HCT116 (cell line): Measurements from ENCODE around the gene PPM1H. TPM values are rescaled to one million over a fixed set of nuclear protein-coding genes. Genes with fewer than 3 reads are reported as not detected.

ENCODE experiments used
- ATAC-seq: fragments of 200-7000 bp; cut with Tn5 transposase; 2 replicates; pipeline ENCODE4 v1.9.1; 2020; ENCODE audit warnings: mild to moderate bottlenecking, moderate library complexity
- BruUV-seq: library from RNA; stranded (reverse); fragments of 400-500 nt; replicated peaks from 2 replicates; lab custom pipeline; 2021; lab: Mats Ljungman, UMichigan
- CTCF ChIA-PET: fragments of 300-600 bp; sonication (Branson Sonifier 250); formaldehyde crosslinking; loops from one replicate; lab custom pipeline; 2021; ENCODE audit warnings: antibody characterized with exemption; lab: Charles Lee
- POLR2A ChIA-PET: fragments of 300-600, 350-600 bp; sonication (Branson Sonifier 250); formaldehyde crosslinking; loops from one replicate; lab custom pipeline; 2021; ENCODE audit warnings: antibody characterized with exemption; lab: Charles Lee
- RAD21 ChIA-PET, 2 experiments: fragments of 300-600 bp; sonication (Branson Sonifier 250); formaldehyde crosslinking; loops; one replicate each; lab custom pipeline; 2023; ENCODE audit warnings: low total read pairs in 2 of 2; ENCODE audit not compliant: uncharacterized antibody in 2 of 2, unreplicated experiment in 2 of 2, low non-redundant PET in 1 of 2; lab: Charles Lee
- DNase-seq: peaks from one replicate; pipeline ENCODE4 v3.0.0-alpha.2; 2010; ENCODE audit warnings: low read depth, low spot score
- H2AFZ ChIP-seq: fragments of 200-600 bp; shearing (Covaris generic), sonication (generic); 2 replicates; pipeline ENCODE4 v1.6.1; 2017; ENCODE audit warnings: low read depth, mixed run types, mixed read lengths, antibody characterized with exemption, low read length; ENCODE audit not compliant: poor library complexity, severe bottlenecking
- H3K27ac ChIP-seq: 2 replicates; pipeline ENCODE4 v1.5.1; 2012; ENCODE audit warnings: low read depth, low read length
- H3K27me3 ChIP-seq: fragments of 200-600 bp; sonication (generic); 2 replicates; pipeline ENCODE4 v1.6.1; 2016; ENCODE audit warnings: mixed run types, low read length, mixed read lengths; ENCODE audit not compliant: insufficient read depth
- H3K36me3 ChIP-seq, 2 experiments: fragments of 200-500 bp in 1 of 2; fragments of 200-600 bp in 1 of 2; sonication (Bioruptor generic) in 1 of 2; sonication (generic) in 1 of 2; 2 replicates each; pipeline versions ENCODE4 v1.5.1 to v1.6.1; 2014 to 2016; ENCODE audit warnings: low read length in 2 of 2, inconsistent platforms in 1 of 2, mixed read lengths in 1 of 2, mixed run types in 1 of 2; ENCODE audit not compliant: insufficient read depth in 2 of 2, control insufficient read depth in 1 of 2
- H3K4me1 ChIP-seq, 2 experiments: fragments of 200-600 bp in 1 of 2; sonication (generic) in 1 of 2; 2 replicates each; pipeline versions ENCODE4 v1.5.1 to v1.6.1; 2012 to 2017; ENCODE audit warnings: low read length in 2 of 2, inconsistent platforms in 1 of 2, mild to moderate bottlenecking in 1 of 2, mixed read lengths in 1 of 2, mixed run types in 1 of 2, moderate library complexity in 1 of 2; ENCODE audit not compliant: insufficient read depth in 2 of 2, control insufficient read depth in 1 of 2
- H3K4me2 ChIP-seq: fragments of 200-600 bp; sonication (generic); 2 replicates; pipeline ENCODE4 v1.6.1; 2017; ENCODE audit warnings: mixed run types, low read length, mixed read lengths
- H3K4me3 ChIP-seq, 2 experiments: fragments of 200-600 bp in 1 of 2; sonication (generic) in 1 of 2; replicated peaks in 1 of 2; 2 replicates each; pipeline ENCODE4 v1.5.1; 2011 to 2016; ENCODE audit warnings: low read length in 2 of 2, control low read depth in 1 of 2, low read depth in 1 of 2, mild to moderate bottlenecking in 1 of 2, mixed read lengths in 1 of 2, mixed run types in 1 of 2
- H3K79me2 ChIP-seq: fragments of 200-600 bp; sonication (generic); 2 replicates; pipeline ENCODE4 v1.6.1; 2017; ENCODE audit warnings: mild to moderate bottlenecking, mixed run types, low read length, moderate library complexity, mixed read lengths; ENCODE audit not compliant: insufficient read depth
- H3K9ac ChIP-seq: fragments of 200-600 bp; sonication (generic); 2 replicates; pipeline ENCODE4 v1.6.1; 2016; ENCODE audit warnings: low read length, mixed read lengths
- H3K9me2 ChIP-seq: fragments of 200-600 bp; sonication (generic), shearing (Covaris generic); 2 replicates; pipeline ENCODE4 v1.6.1; 2017; ENCODE audit warnings: mixed run types, mild to moderate bottlenecking, moderate library complexity; ENCODE audit not compliant: insufficient read depth
- H3K9me3 ChIP-seq, 2 experiments: fragments of 200-500 bp in 1 of 2; fragments of 200-600 bp in 1 of 2; sonication (Bioruptor generic) in 1 of 2; sonication (generic) in 1 of 2; 2 replicates each; pipeline ENCODE4 v1.6.1; 2014 to 2017; ENCODE audit warnings: low read length in 2 of 2, mixed read lengths in 2 of 2, inconsistent platforms in 1 of 2, low read depth in 1 of 2, mild to moderate bottlenecking in 1 of 2, mixed run types in 1 of 2, moderate library complexity in 1 of 2; ENCODE audit not compliant: control insufficient read depth in 1 of 2, insufficient read depth in 1 of 2
- H4K20me1 ChIP-seq: fragments of 200-600 bp; sonication (generic), shearing (Covaris generic); 2 replicates; pipeline ENCODE4 v1.6.1; 2017; ENCODE audit warnings: mixed run types, mild to moderate bottlenecking, moderate library complexity; ENCODE audit not compliant: insufficient read depth
- ELF1 ChIP-seq: IDR thresholded peaks from 2 replicates; pipeline ENCODE4 v1.6.1; 2012; ENCODE audit warnings: low read depth, borderline replicate concordance
- MAX ChIP-seq: IDR thresholded peaks from 2 replicates; pipeline ENCODE4 v1.6.1; 2012
- POLR2A ChIP-seq: IDR thresholded peaks from 2 replicates; pipeline ENCODE4 v1.7.0; 2011; ENCODE audit warnings: borderline replicate concordance; ENCODE audit not compliant: insufficient read depth, insufficient read length; ENCODE audit errors: extremely low read depth
- POLR2AphosphoS5 ChIP-seq: IDR thresholded peaks from 2 replicates; pipeline ENCODE4 v1.6.1; 2011; ENCODE audit warnings: mild to moderate bottlenecking, low read depth, low read length, moderate library complexity
- REST ChIP-seq: IDR thresholded peaks from 2 replicates; pipeline ENCODE4 v1.6.1; 2012; ENCODE audit warnings: low read depth
- SIN3A ChIP-seq: IDR thresholded peaks from 2 replicates; pipeline ENCODE4 v1.6.1; 2012; ENCODE audit warnings: low read depth
- ZFX ChIP-seq: fragments of 450-650 bp; IDR thresholded peaks from 2 replicates; pipeline ENCODE4 v1.6.1; 2017
- intact Hi-C: fragments of 100-400 bp; cut with micrococcal nuclease; formaldehyde crosslinking; loops from 2 replicates; pipeline ENCODE4 v1.10.0; 2022
- total RNA-seq: library from RNA; stranded (reverse); gene quantifications from one replicate; pipeline ENCODE4 v1.2.1, GENCODE V29; 2021; ENCODE audit not compliant: unreplicated experiment
- TF ChIP-seq, protein P1 (sequence below): IDR thresholded peaks from 2 replicates; pipeline ENCODE4 v1.6.1; 2012
- TF ChIP-seq, protein P2 (sequence below): IDR thresholded peaks from 2 replicates; pipeline ENCODE4 v1.6.1; 2011; ENCODE audit warnings: mild to moderate bottlenecking, low read length, moderate library complexity; ENCODE audit not compliant: insufficient replicate concordance; ENCODE audit errors: extremely low read depth

PPM1H gene
- total RNA-seq, 1 experiment from 2014 or later, result 8.0 TPM

DNA sequence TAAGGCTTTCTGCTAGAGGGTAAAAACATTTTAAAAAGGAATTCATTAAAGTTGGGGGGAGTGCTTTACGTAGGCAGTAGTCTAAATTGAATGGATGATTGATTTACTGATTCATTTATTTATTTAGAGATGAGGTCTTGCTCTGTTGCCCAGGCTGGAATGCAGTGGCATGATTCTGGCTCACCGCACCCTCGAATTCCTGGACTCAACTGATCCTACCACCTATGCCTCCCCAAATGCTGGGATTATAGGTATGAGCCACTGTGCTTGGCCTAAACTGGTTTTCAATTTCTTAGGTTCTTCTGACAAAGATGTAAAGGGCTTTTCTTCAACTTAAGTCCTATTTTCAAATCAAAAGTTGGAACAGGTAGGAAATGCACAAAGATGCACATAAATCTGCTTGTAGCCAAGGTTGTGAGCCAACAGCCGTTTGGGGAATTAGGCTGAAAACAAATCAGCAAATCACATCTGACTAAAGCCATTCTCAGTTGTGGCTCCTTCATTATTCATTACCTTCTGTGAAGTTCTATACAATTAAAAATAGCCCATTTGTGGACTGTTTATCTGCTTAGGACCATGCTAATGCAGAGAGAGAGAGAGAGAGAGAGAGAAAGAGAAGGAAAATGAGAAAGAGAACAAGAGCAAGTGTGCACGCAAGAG is 218.0 kb downstream of the PPM1H start:
- H3K27ac ChIP-seq, result no peak overlapping the region
- POLR2A ChIA-PET, result no interaction called here

More for the DNA sequence above, 218.0 kb downstream of the PPM1H start:
- no peak for ATAC-seq
- peak overlapping the region; percentile 31 for H3K4me2 ChIP-seq
- intact Hi-C loops, result no loop called here
- CTCF ChIA-PET, result no interaction called here
- no peak for DNase-seq
- no TSS peak for BruUV-seq
- no peak for TF ChIP-seq ZFX
- TF ChIP-seq, protein P1, sequence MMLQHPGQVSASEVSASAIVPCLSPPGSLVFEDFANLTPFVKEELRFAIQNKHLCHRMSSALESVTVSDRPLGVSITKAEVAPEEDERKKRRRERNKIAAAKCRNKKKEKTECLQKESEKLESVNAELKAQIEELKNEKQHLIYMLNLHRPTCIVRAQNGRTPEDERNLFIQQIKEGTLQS, result no peak
- no peak for TF ChIP-seq POLR2AphosphoS5
- TF ChIP-seq, protein P2, sequence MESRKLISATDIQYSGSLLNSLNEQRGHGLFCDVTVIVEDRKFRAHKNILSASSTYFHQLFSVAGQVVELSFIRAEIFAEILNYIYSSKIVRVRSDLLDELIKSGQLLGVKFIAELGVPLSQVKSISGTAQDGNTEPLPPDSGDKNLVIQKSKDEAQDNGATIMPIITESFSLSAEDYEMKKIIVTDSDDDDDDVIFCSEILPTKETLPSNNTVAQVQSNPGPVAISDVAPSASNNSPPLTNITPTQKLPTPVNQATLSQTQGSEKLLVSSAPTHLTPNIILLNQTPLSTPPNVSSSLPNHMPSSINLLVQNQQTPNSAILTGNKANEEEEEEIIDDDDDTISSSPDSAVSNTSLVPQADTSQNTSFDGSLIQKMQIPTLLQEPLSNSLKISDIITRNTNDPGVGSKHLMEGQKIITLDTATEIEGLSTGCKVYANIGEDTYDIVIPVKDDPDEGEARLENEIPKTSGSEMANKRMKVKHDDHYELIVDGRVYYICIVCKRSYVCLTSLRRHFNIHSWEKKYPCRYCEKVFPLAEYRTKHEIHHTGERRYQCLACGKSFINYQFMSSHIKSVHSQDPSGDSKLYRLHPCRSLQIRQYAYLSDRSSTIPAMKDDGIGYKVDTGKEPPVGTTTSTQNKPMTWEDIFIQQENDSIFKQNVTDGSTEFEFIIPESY, result no peak
- TF ChIP-seq POLR2A, result no peak
- no peak for TF ChIP-seq REST
- no peak for TF ChIP-seq MAX
- no peak for TF ChIP-seq ELF1
- no peak for TF ChIP-seq SIN3A
- TF ChIP-seq, all 23 proteins: peak for 0
- Histone ChIP-seq H3K9ac (no peak overlapping the region), H3K9me3 (no peaks in the 10 kb centered on the region), H3K27me3 (no peaks in the 10 kb centered on the region), H4K20me1 (no peaks in the 10 kb centered on the region), H3K9me2 (no peaks in the 10 kb centered on the region), H3K4me1 (peaks cover 9 to 26% of the 10 kb centered on the region in 2 experiments), H3K36me3 (no peaks in the 10 kb centered on the region), H2AFZ (no peak overlapping the region), H3K4me3 (no peak overlapping the region), H3K79me2 (no peaks in the 10 kb centered on the region)
- RAD21 ChIA-PET, result no interaction called here
